Hematopoietic multipotent progenitor cell treated with erythropoietin and hydrocortisone succinate and interleukin-3 and kit ligand, for 17 days (in vitro differentiated cells): ENCODE data around the gene TMEM135.
A peak's percentile ranks its signal among the peaks of the same experiment; 100 is the strongest.
"Not testable (repeated sequence)": the region's sequence is repeated elsewhere in the genome, so short reads cannot be mapped to it uniquely, and the experiment has no call there.

Experiments
- DNase-seq: peaks from one replicate; pipeline ENCODE4 v3.0.0-alpha.2; 2015; ENCODE audit warnings: low spot score

TMEM135 gene

DNA sequence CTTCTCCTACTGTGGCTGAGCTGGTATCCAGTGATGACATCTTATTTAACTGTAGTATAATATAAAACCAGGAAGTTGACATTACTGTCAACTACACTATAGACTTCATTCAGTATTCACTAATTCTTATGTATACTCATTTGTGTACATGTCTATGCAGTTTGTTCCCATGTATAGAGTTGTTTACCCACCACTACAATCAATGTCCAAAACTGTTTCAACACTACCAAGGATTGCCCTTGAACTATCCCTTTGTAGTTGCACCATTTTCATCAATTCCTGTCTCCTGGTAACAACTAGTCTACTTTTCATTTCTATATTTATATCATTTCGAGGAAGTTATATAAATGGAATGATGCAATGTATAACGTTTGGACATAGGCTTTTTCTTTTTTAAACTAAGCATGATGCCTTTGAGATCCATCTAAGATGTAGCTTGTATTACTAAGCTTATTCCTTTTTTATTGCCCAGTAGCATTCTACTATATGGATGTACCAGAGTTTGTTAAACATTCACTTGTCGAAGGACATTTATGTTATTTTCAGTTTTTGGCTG is 39.2 kb downstream of the TMEM135 start:
- DNase-seq: no peak

- DNase-seq: no peak
These were observed 43.6 kb downstream of the TMEM135 start for GRCh38 chr11:87081358-87081757.

- no peak for DNase-seq
These were observed 44.9 kb downstream of the TMEM135 start for GRCh38 chr11:87082590-87082989.

- DNase-seq: no peak
These were observed 45.3 kb downstream of the TMEM135 start for GRCh38 chr11:87083029-87083428.

DNA sequence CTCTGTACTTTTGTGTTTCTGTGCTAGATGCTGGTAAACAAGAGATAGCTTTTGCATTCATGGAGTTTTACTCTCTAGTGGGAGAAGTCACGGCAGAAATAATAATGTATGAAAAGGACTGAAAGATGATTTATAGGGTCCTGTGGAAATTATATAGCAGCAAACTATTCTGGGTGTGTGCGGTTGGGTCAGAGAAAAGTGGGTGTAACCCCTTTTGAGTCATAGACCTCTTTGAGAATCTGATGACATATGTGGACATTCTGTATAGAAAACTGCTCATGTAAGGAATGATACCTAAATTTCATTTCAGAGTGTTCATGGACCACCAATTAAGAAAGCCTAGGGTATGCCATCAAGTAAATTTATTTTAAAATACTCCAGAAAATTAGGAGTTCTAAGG is 54.4 kb downstream of the TMEM135 start:
- DNase-seq: no peak

- DNase-seq: no peak
These were observed 54.8 kb downstream of the TMEM135 start for GRCh38 chr11:87092567-87092966.

DNA sequence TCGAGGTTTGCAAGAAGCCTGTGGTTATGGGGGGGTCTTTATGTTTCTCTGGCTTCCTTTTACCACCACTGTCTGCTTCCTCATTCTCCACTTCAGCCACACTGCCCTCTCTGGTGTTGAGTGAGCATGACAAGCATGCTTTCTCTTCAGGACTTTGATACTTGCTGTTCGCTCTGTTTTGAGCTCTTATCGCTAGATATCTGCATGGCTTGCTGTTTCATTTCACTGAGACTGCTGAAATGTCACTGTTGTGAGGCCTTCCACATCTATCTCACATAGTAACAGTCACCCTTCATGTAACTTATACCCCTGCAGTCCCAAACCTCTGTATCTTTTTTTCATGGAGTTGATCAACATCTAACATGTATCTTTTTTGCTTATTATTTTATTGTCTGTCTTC is 59.8 kb downstream of the TMEM135 start:
- peak; percentile 42 for DNase-seq

GRCh38 chr11:87101956-87102580 is 64.3 kb downstream of the TMEM135 start:
- no peak for DNase-seq

DNA sequence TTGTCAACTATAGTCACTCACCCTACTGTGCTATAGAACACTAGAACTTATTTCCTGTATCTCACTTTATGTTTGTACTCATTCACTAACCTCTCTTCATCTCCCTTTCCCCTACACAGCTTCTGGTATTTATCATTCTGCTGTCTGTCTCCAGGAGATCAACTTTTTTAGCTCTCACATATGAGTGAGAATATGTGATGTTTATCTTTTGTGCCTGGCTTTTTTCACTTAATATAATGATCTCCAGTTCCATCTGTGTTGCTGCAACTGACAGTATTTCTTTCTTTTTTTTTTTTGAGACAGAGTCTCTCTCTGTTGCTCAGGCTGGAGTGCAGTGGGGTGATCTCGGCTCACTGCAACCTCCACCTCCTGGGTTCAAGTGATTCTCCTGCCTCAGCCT is 68.1 kb downstream of the TMEM135 start:
- not testable (repeated sequence) for DNase-seq

GRCh38 chr11:87107379-87107778 is 69.6 kb downstream of the TMEM135 start:
- DNase-seq: not testable (repeated sequence)

- no peak for DNase-seq
These were observed 72.9 kb downstream of the TMEM135 start for GRCh38 chr11:87110443-87111131.

GRCh38 chr11:87114093-87114492 is 76.4 kb downstream of the TMEM135 start:
- DNase-seq: no peak

- no peak for DNase-seq
These were observed 78.5 kb downstream of the TMEM135 start for GRCh38 chr11:87116185-87116584.

DNA sequence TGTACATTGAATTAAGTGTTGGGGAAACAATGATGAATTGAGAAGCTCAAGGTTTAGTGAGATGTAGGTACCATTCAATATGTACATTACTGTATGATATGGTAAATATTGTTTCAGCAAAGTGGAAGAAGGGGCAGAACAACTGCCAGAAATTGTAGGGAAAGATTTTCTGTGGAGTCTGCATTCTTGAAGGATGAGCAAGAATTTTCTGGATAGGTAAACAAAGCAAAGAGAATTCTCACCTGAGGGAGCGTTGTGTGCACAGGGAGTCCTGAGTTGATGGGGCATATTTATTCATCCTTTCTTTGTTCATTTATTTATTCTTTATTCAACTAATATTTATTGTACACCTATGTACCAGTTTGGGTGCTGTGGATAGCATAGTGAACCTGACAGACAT is 83.2 kb downstream of the TMEM135 start:
- DNase-seq: no peak

- DNase-seq: no peak
These were observed 85.1 kb downstream of the TMEM135 start for GRCh38 chr11:87122852-87123251.

- DNase-seq: no peak
These were observed 87.5 kb downstream of the TMEM135 start for GRCh38 chr11:87125257-87125656.

GRCh38 chr11:87127101-87127500 is 89.4 kb downstream of the TMEM135 start:
- DNase-seq: no peak

GRCh38 chr11:87128372-87128771 is 90.6 kb downstream of the TMEM135 start:
- no peak for DNase-seq

DNA sequence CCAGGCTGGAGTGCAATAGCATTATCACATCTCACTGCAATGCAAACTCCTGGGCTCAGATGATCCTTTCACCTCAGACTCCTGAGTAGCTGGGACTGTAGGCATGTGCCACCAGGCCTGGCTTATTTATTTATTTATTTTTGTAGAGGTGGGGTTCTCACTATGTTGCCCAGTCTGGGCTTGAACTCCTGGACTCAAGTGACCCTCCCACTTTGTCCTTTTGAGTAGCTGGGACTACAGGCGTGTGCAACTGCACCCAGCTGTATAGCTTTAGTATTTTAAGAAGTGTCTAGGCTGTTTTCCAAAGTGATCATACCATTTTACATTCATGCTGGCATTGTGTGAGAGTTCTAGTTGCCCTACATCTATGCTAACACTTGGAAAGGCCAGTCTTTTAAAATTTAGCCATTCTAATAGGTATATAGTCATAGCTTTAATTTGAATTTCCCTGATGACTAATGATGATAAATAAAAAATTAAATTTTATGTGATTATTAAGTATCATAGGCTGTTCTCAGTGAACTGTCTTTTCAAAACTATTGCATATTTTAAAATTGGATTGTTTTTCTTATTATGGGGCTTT is 96.9 kb downstream of the TMEM135 start:
- DNase-seq: no peak

GRCh38 chr11:87136236-87136635 is 98.5 kb downstream of the TMEM135 start:
- no peak for DNase-seq

DNA sequence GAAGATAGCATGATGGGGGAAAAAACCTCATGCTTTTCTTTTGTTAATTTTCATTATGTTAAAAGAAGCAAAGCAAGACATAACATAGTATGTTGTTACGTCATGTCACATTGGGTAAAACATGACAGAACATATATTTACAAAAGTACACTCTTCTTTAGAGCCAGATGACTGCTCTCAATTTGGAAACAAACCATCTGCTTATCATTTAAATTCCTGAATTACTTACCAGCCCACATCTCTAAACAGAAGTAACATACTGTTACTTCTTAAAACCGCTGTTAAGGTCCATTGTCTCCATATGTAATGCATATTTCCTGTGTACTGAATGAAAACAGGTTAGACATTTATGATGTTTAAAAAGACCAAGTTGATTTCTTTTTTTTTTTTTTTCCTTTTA is 100.0 kb downstream of the TMEM135 start:
- DNase-seq: no peak

GRCh38 chr11:87139475-87139874 is 101.7 kb downstream of the TMEM135 start:
- no peak for DNase-seq

DNA sequence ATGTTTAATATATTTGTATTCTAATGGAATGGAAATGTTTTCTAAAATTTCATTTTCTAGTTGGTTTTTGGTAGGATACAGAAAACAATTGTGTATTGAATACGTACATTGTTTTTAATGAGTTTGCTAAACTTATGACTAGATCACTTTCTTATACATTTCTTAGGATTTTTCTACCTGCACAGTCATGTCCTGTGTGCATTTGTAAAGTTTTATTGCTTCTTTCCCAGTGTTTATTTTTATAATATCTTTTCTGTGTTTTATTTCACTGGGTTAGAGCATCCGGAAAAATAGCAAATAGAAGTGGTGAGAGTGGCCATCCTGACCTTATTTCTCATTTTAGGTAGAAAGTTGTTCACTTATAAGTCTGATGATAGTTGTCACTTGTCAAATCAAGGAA is 103.6 kb downstream of the TMEM135 start:
- DNase-seq: no peak
